Left lung (tissue), 10 donors: Measurements from ENCODE around the gene TSPAN5. TPM values are rescaled to one million over a fixed set of nuclear protein-coding genes. Genes with fewer than 3 reads are reported as not detected.

Source experiments
- ATAC-seq: fragments of 200-7000 bp; cut with Tn5 transposase; one replicate; pipeline ENCODE4 v1.9.1; 2020; ENCODE audit warnings: moderate library complexity
- DNase-seq, 4 donors: peaks; one replicate each; pipeline ENCODE4 v3.0.0-alpha.2; 2013 to 2020
- H3K27ac ChIP-seq, 2 donors: fragments of 200-600 bp; sonication (generic) in 1 of 2; one replicate each; pipeline versions ENCODE4 v1.5.0 to v1.8.0; 2020 to 2021
- H3K27me3 ChIP-seq, 2 donors: fragments of 200-600 bp; sonication (generic) in 1 of 2; one replicate each; pipeline versions ENCODE4 v1.5.0 to v1.8.0; 2020 to 2021
- H3K36me3 ChIP-seq, 2 donors: fragments of 200-600 bp; sonication (generic) in 1 of 2; one replicate each; pipeline versions ENCODE4 v1.5.0 to v1.8.0; 2020 to 2021
- H3K4me1 ChIP-seq, 2 donors: fragments of 200-600 bp; one replicate each; pipeline ENCODE4 v1.8.0; 2021
- H3K4me3 ChIP-seq, 2 donors: fragments of 200-600 bp; sonication (generic) in 1 of 2; one replicate each; pipeline versions ENCODE4 v1.5.0 to v1.8.0; 2020 to 2021; ENCODE audit warnings: mild to moderate bottlenecking in 1 of 2
- H3K9me3 ChIP-seq, 2 donors: fragments of 200-600 bp; sonication (generic) in 1 of 2; one replicate each; pipeline versions ENCODE4 v1.5.0 to v1.8.0; 2020 to 2021
- CTCF ChIP-seq, 2 donors: fragments of 200-600 bp; sonication (generic) in 1 of 2; IDR thresholded peaks; one replicate each; pipeline versions ENCODE4 v1.5.0 to v1.8.0; 2021; ENCODE audit warnings: antibody characterized with exemption in 2 of 2
- intact Hi-C, 2 donors: fragments of 100-400 bp; cut with DNase I; formaldehyde crosslinking; loops; one replicate each; pipeline versions ENCODE4 v1.11.2 to v1.14.2; 2022
- polyA plus RNA-seq, 6 donors: library from polyadenylated mRNA; unstranded; fragments of 120-200 nt; gene quantifications; one replicate each; pipeline ENCODE4 v1.2.1, GENCODE V29; 2013; ENCODE audit not compliant: insufficient read length in 6 of 6
- total RNA-seq, 2 donors: library from RNA; stranded (reverse); fragmentation: NEBNext Ultra II Directional; extraction: Animal tissue kit (Norgen Biotek cat#: 25700); gene quantifications; one replicate each; pipeline ENCODE4 v1.2.1, GENCODE V29; 2021
- donor health status: DM: no; HTN: yes; CAD: no.
- donor health status: DM: no; HTN: no; CAD: no.

Gene TSPAN5
- total and polyA plus RNA-seq, 8 donors, result 11.9 to 36.5 (median 31.7) TPM

DNA sequence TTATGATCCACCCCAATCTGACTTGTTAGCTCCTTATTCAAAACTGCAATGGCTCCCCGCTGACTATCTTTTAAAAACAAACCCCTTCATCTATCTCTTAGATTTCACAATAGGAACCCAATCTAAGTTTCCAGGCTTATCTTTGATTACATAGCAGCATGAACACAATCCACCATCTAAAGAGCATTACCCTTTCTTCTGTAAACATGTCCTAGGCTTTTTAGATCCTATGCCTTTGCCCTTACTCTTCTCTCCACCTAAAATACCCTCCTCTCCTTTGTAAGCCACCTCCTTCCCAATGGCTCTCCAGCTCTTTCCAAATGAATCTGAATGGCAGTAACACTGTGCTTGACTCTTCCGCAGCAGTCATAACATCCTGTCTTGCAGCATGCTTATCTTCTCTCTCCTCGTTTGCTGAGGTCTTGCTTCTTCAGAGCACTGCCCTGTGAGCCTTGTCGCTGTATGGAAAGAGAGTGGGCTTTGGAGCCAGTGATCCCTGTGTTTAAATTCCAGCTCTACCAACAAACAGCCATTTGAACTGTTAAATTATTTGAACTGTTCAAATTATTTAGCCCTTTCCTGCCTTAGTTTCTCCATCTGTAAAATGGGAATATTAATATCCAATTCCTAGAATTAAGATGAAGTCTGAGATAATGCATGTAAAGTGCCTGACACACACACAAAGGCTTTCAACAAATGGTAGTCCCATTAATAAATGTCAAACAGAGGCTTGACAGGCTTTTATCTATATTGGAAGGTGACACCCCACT is 16.2 kb upstream of the TSPAN5 start:
- intact Hi-C loops, result no loop called here

GRCh38 chr4:98673978-98674377 is 15.6 kb upstream of the TSPAN5 start:
- intact Hi-C loops, result no loop called here
- Histone ChIP-seq H3K4me3 (no peak overlapping the region), H3K27ac (no peak overlapping the region), H3K9me3 (no peaks in the 10 kb centered on the region), H3K36me3 (no peaks in the 10 kb centered on the region), H3K4me1 (no peaks in the 10 kb centered on the region), H3K27me3 (no peaks in the 10 kb centered on the region)
- DNase-seq (no peak), ATAC-seq (no peak)
- TF ChIP-seq CTCF (IDR thresholded peaks at IDR 0.05), result no peak

More for the DNA sequence above, 16.2 kb upstream of the TSPAN5 start:
- no peak overlapping the region for H3K4me3 ChIP-seq
- no peak for TF ChIP-seq CTCF (IDR thresholded peaks at IDR 0.05)
- H3K9me3 ChIP-seq, result no peaks in the 10 kb centered on the region
- H3K27ac ChIP-seq, result no peak overlapping the region
- no peaks in the 10 kb centered on the region for H3K4me1 ChIP-seq
- DNase-seq, result no peak
- H3K36me3 ChIP-seq, result no peaks in the 10 kb centered on the region
- ATAC-seq, result no peak
- H3K27me3 ChIP-seq, result no peaks in the 10 kb centered on the region

GRCh38 chr4:98673288-98673644 is 14.9 kb upstream of the TSPAN5 start:
- Histone ChIP-seq H3K27ac (no peak overlapping the region), H3K36me3 (no peaks in the 10 kb centered on the region), H3K27me3 (no peaks in the 10 kb centered on the region), H3K4me3 (no peak overlapping the region), H3K4me1 (no peaks in the 10 kb centered on the region), H3K9me3 (no peaks in the 10 kb centered on the region)
- TF ChIP-seq CTCF (IDR thresholded peaks at IDR 0.05), result no peak
- no peak for DNase-seq
- ATAC-seq, result no peak
- intact Hi-C loops, result no loop called here

GRCh38 chr4:98672583-98673287 is 14.3 kb upstream of the TSPAN5 start:
- H3K27me3 ChIP-seq, result no peaks in the 10 kb centered on the region
- no peak overlapping the region for H3K27ac ChIP-seq
- H3K4me1 ChIP-seq, result no peaks in the 10 kb centered on the region
- intact Hi-C loops, result no loop called here
- no peaks in the 10 kb centered on the region for H3K9me3 ChIP-seq
- H3K36me3 ChIP-seq, result no peaks in the 10 kb centered on the region
- no peak for TF ChIP-seq CTCF (IDR thresholded peaks at IDR 0.05)
- ATAC-seq, result no peak
- no peak overlapping the region for H3K4me3 ChIP-seq
- DNase-seq, result no peak

DNA sequence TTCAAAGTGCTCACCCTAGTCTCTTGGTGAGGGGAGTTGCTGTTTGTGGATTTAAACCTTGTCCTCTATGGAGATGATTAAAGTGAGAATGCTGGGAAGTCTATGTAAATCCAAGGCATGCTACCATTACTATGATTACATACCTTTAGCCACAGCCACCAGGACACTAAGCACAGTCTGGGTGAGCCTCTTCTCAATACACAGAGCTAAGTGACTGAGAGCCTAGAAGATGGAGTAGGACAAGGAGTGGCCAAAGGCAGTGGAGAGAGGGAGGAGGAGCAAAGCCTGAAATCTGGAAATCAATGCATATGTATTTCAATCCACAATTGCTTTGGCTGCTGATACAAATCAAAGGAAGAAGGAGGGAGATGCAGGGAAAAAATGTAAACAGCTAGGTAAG is 12.7 kb upstream of the TSPAN5 start:
- TF ChIP-seq CTCF (IDR thresholded peaks at IDR 0.05), result no peak
- H3K27me3 ChIP-seq, result no peaks in the 10 kb centered on the region
- no peaks in the 10 kb centered on the region for H3K36me3 ChIP-seq
- no peak for DNase-seq
- no peak overlapping the region for H3K4me3 ChIP-seq
- intact Hi-C loops, result no loop called here
- no peaks in the 10 kb centered on the region for H3K4me1 ChIP-seq
- ATAC-seq, result no peak
- H3K27ac ChIP-seq, result no peak overlapping the region
- H3K9me3 ChIP-seq, result no peaks in the 10 kb centered on the region
